ENCODE measurements around the gene SORBS2.

SORBS2 gene

GRCh38 chr4:185754961-185755360, 57.0 kb downstream of the SORBS2 start:
- H3K9ac ChIP-seq (ENCODE audit: low read length): no peak overlapping the region
- no peak overlapping the region for H3K4me3 ChIP-seq (ENCODE audit: low read length)
- H3K36me3 ChIP-seq (replicated peaks; ENCODE audit: low read depth, low read length): no peaks in the 10 kb centered on the region
- no peak overlapping the region for H2AFZ ChIP-seq (ENCODE audit: low read depth, low read length)
- no peaks in the 10 kb centered on the region for H4K20me1 ChIP-seq (ENCODE audit: insufficient read depth, low read length)
- H3K9me3 ChIP-seq (ENCODE audit: insufficient read depth, low read length): no peaks in the 10 kb centered on the region
- H3K27me3 ChIP-seq (ENCODE audit: low read depth, low read length): no peaks in the 10 kb centered on the region
- H3K4me1 ChIP-seq (ENCODE audit: low read length): no peaks in the 10 kb centered on the region
- no peaks in the 10 kb centered on the region for H3K79me2 ChIP-seq (ENCODE audit: low read length)
- TF ChIP-seq EZH2phosphoT487 (IDR thresholded peaks at IDR 0.05; ENCODE audit: low read depth): no peak
- TF ChIP-seq CTCF (IDR thresholded peaks at IDR 0.05; ENCODE audit: low read depth, low read length): no peak
- H3K27ac ChIP-seq (ENCODE audit: low read length): no peak overlapping the region
- no peak overlapping the region for H3K4me2 ChIP-seq (ENCODE audit: low read length)

GRCh38 chr4:185752872-185753271, 59.1 kb downstream of the SORBS2 start:
- H3K79me2 ChIP-seq (ENCODE audit: low read length): no peaks in the 10 kb centered on the region
- H3K4me1 ChIP-seq (ENCODE audit: low read length): no peaks in the 10 kb centered on the region
- H3K9me3 ChIP-seq (ENCODE audit: insufficient read depth, low read length): no peaks in the 10 kb centered on the region
- H3K27me3 ChIP-seq (ENCODE audit: low read depth, low read length): no peaks in the 10 kb centered on the region
- H3K4me2 ChIP-seq (ENCODE audit: low read length): no peak overlapping the region
- no peak for TF ChIP-seq CTCF (IDR thresholded peaks at IDR 0.05; ENCODE audit: low read depth, low read length)
- no peak for TF ChIP-seq EZH2phosphoT487 (IDR thresholded peaks at IDR 0.05; ENCODE audit: low read depth)
- no peaks in the 10 kb centered on the region for H3K36me3 ChIP-seq (replicated peaks; ENCODE audit: low read depth, low read length)
- H3K9ac ChIP-seq (ENCODE audit: low read length): no peak overlapping the region
- no peaks in the 10 kb centered on the region for H4K20me1 ChIP-seq (ENCODE audit: insufficient read depth, low read length)
- no peak overlapping the region for H3K4me3 ChIP-seq (ENCODE audit: low read length)
- no peak overlapping the region for H2AFZ ChIP-seq (ENCODE audit: low read depth, low read length)
- H3K27ac ChIP-seq (ENCODE audit: low read length): no peak overlapping the region

- H3K9me3 ChIP-seq (ENCODE audit: insufficient read depth, low read length): no peaks in the 10 kb centered on the region
- H3K27ac ChIP-seq (ENCODE audit: low read length): no peak overlapping the region
- no peak overlapping the region for H3K4me3 ChIP-seq (ENCODE audit: low read length)
- no peak for TF ChIP-seq CTCF (IDR thresholded peaks at IDR 0.05; ENCODE audit: low read depth, low read length)
- no peak for TF ChIP-seq EZH2phosphoT487 (IDR thresholded peaks at IDR 0.05; ENCODE audit: low read depth)
- H3K4me2 ChIP-seq (ENCODE audit: low read length): no peak overlapping the region
- H3K79me2 ChIP-seq (ENCODE audit: low read length): no peaks in the 10 kb centered on the region
- H3K4me1 ChIP-seq (ENCODE audit: low read length): no peaks in the 10 kb centered on the region
- H3K36me3 ChIP-seq (replicated peaks; ENCODE audit: low read depth, low read length): no peaks in the 10 kb centered on the region
- no peak overlapping the region for H2AFZ ChIP-seq (ENCODE audit: low read depth, low read length)
- no peaks in the 10 kb centered on the region for H4K20me1 ChIP-seq (ENCODE audit: insufficient read depth, low read length)
- no peak overlapping the region for H3K9ac ChIP-seq (ENCODE audit: low read length)
- no peaks in the 10 kb centered on the region for H3K27me3 ChIP-seq (ENCODE audit: low read depth, low read length)
These were observed 62.1 kb downstream of the SORBS2 start for GRCh38 chr4:185749858-185750257.

- no peaks in the 10 kb centered on the region for H4K20me1 ChIP-seq (ENCODE audit: insufficient read depth, low read length)
- no peaks in the 10 kb centered on the region for H3K4me1 ChIP-seq (ENCODE audit: low read length)
- H3K79me2 ChIP-seq (ENCODE audit: low read length): no peaks in the 10 kb centered on the region
- H3K4me3 ChIP-seq (ENCODE audit: low read length): no peak overlapping the region
- H3K9me3 ChIP-seq (ENCODE audit: insufficient read depth, low read length): no peaks in the 10 kb centered on the region
- H3K9ac ChIP-seq (ENCODE audit: low read length): no peak overlapping the region
- H2AFZ ChIP-seq (ENCODE audit: low read depth, low read length): no peak overlapping the region
- no peak for TF ChIP-seq EZH2phosphoT487 (IDR thresholded peaks at IDR 0.05; ENCODE audit: low read depth)
- no peak for TF ChIP-seq CTCF (IDR thresholded peaks at IDR 0.05; ENCODE audit: low read depth, low read length)
- H3K27ac ChIP-seq (ENCODE audit: low read length): no peak overlapping the region
- H3K27me3 ChIP-seq (ENCODE audit: low read depth, low read length): no peaks in the 10 kb centered on the region
- no peak overlapping the region for H3K4me2 ChIP-seq (ENCODE audit: low read length)
- H3K36me3 ChIP-seq (replicated peaks; ENCODE audit: low read depth, low read length): no peaks in the 10 kb centered on the region
These were observed 63.0 kb downstream of the SORBS2 start for GRCh38 chr4:185748901-185749390.
